Measurements from ENCODE around the gene RFNG. TPM values are rescaled to one million over a fixed set of nuclear protein-coding genes. Genes with fewer than 3 reads are reported as not detected.

The RFNG gene
- total RNA-seq, 4 donors from 2014 or later = 36.0 to 49.0 (median 38.3) TPM

- intact Hi-C loops (cut with DNase I) = no loop called here
- H3K9me3 ChIP-seq = no peaks in the 10 kb centered on the region
- DNase-seq = no peak
Measured at GRCh38 chr17:82092094-82092586, 40.5 kb upstream of the RFNG start.

GRCh38 chr17:82091264-82092066, 39.9 kb upstream of the RFNG start:
- H3K27ac ChIP-seq = no peak overlapping the region
- H3K36me3 ChIP-seq = peaks cover 81 to 90% of the 10 kb centered on the region in 2 donors
- WGBS, 2 donors = 93 to 100% methylated on average over 6 to 27 of the region's 37 CpGs
- no peak overlapping the region for H3K4me3 ChIP-seq (replicated peaks in 1 of 3)
- H3K9me3 ChIP-seq = no peaks in the 10 kb centered on the region
- no peaks in the 10 kb centered on the region for H3K27me3 ChIP-seq
- TF ChIP-seq CTCF (IDR thresholded peaks at IDR 0.05) = no peak
- TF ChIP-seq POLR2A (IDR thresholded peaks at IDR 0.05) = no peak
- H3K4me1 ChIP-seq = peaks cover 2% of the 10 kb centered on the region in 2 donors
- no peak for DNase-seq
- intact Hi-C loops (cut with DNase I) = no loop called here

More at GRCh38 chr17:82092094-82092586, 40.5 kb upstream of the RFNG start:
- Histone ChIP-seq H3K4me1 (peaks cover 8 to 9% of the 10 kb centered on the region in 2 donors), H3K27me3 (no peaks in the 10 kb centered on the region), H3K4me3 (replicated peaks in 1 of 3) (no peak overlapping the region), H3K27ac (no peak overlapping the region), H3K36me3 (peaks cover 75 to 84% of the 10 kb centered on the region in 2 donors)
- WGBS, 2 donors = 92 to 95% methylated on average over 7 to 12 of the region's 23 CpGs
- TF ChIP-seq POLR2A (IDR thresholded peaks at IDR 0.05) = no peak

GRCh38 chr17:82090549-82091263, 39.1 kb upstream of the RFNG start:
- H3K4me3 ChIP-seq (replicated peaks in 1 of 3) = no peak overlapping the region
- TF ChIP-seq POLR2A (IDR thresholded peaks at IDR 0.05) (no peak), CTCF (IDR thresholded peaks at IDR 0.05) (no peak)
- H3K27me3 ChIP-seq = no peaks in the 10 kb centered on the region
- H3K36me3 ChIP-seq = peaks cover 87 to 93% of the 10 kb centered on the region in 2 donors
- no peaks in the 10 kb centered on the region for H3K9me3 ChIP-seq
- H3K27ac ChIP-seq = no peak overlapping the region
- intact Hi-C loops (cut with DNase I) = no loop called here
- no peak for DNase-seq
- no peaks in the 10 kb centered on the region for H3K4me1 ChIP-seq
- 95 to 98% methylated on average over 8 to 24 of the region's 29 CpGs for whole genome bisulfite sequencing, 2 donors

- Histone ChIP-seq H3K36me3 (peaks cover 87 to 97% of the 10 kb centered on the region in 2 donors), H3K4me3 (replicated peaks in 1 of 3) (no peak overlapping the region), H3K27ac (no peak overlapping the region), H3K27me3 (no peaks in the 10 kb centered on the region), H3K9me3 (no peaks in the 10 kb centered on the region), H3K4me1 (no peaks in the 10 kb centered on the region)
- 93% methylated on average over 10 of the region's 29 CpGs; no CpG with 5 or more reads in 1 of the 2 donors for WGBS, 2 donors
- no peak for DNase-seq
- TF ChIP-seq CTCF (IDR thresholded peaks at IDR 0.05) = no peak
- TF ChIP-seq POLR2A (IDR thresholded peaks at IDR 0.05) = no peak
- intact Hi-C loops (cut with DNase I) = no loop called here
Measured at GRCh38 chr17:82089723-82090548, 38.3 kb upstream of the RFNG start.

Measured in thyroid gland (tissue), 4 donors.